Measurements from ENCODE around the gene BHLHE40.

DNA sequence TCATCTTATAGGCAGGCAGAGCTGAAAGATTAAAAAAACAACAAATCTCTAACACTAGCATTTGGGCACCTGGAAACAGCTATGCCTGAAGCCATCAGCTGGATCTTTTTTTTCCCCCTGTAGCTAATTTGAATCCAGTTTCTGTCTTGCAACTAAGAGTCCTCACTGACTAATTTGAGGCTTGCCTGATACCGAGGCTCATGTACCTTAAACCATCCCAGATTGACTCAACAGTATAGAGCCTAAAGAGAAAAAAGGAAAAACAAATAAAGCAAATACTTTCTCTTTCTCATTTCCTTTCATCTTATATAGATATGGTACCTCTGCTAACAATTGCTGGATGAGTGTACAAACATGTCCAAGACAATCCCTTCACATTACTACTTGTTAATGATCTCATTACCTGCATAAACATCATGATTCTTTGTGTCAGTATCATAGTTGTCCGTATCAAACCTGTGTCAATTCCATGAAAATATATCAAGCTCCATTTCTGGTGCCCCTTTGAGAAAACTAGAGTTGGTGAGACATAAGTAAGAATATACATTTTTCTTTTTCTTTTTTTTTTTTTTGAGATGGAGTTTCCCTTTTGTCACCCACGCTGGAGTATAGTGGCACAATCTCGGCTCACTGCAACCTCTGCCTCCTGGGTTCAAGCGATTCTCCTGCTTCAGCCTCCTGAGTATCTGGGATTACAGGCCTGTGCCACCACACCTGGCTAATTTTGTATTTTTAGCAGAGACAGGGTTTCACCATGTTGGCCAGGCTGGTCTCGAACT lies 43.1 kb downstream of the BHLHE40 start:
- TF ChIP-seq CTCF (IDR thresholded peaks at IDR 0.05; ENCODE audit: extremely low read depth in 1 of 2, insufficient read depth in 1 of 2, low read depth in 1 of 2, low read length in 2 of 2) (no peak), POLR2A (IDR thresholded peaks at IDR 0.05; ENCODE audit: low read depth, low read length) (no peak), POLR2AphosphoS5 (IDR thresholded peaks at IDR 0.05; ENCODE audit: insufficient read depth, low read depth, low read length) (no peak), FOS (IDR thresholded peaks at IDR 0.05; ENCODE audit: borderline replicate concordance, insufficient read depth, low read length) (no peak)
